ENCODE results near the gene RYR1.
"Not testable (repeated sequence)": the region's sequence is repeated elsewhere in the genome, so short reads cannot be mapped to it uniquely, and the experiment has no call there.

Gene RYR1

GRCh38 chr19:38464421-38465082 lies 31.1 kb downstream of the RYR1 start:
- DNase-seq, result no peak

GRCh38 chr19:38466050-38466449 lies 32.6 kb downstream of the RYR1 start:
- no peak for DNase-seq

- no peak for DNase-seq
Measured at GRCh38 chr19:38467541-38468525, 34.3 kb downstream of the RYR1 start.

- DNase-seq, result no peak
Measured at GRCh38 chr19:38469151-38469550, 35.7 kb downstream of the RYR1 start.

- DNase-seq, result no peak
Measured at GRCh38 chr19:38470788-38471480, 37.4 kb downstream of the RYR1 start.

GRCh38 chr19:38472725-38473124 lies 39.2 kb downstream of the RYR1 start:
- DNase-seq, result not testable (repeated sequence)

GRCh38 chr19:38473201-38473600 lies 39.7 kb downstream of the RYR1 start:
- DNase-seq, result no peak

- DNase-seq, result no peak
Measured at GRCh38 chr19:38475176-38475575, 41.7 kb downstream of the RYR1 start.

GRCh38 chr19:38478273-38478971 lies 44.9 kb downstream of the RYR1 start:
- no peak for DNase-seq

- DNase-seq, result no peak
Measured at GRCh38 chr19:38482496-38482895, 49.0 kb downstream of the RYR1 start.

GRCh38 chr19:38483016-38483630 lies 49.6 kb downstream of the RYR1 start:
- DNase-seq, result no peak

- DNase-seq, result no peak
Measured at GRCh38 chr19:38484747-38485146, 51.3 kb downstream of the RYR1 start.

- no peak for DNase-seq
Measured at GRCh38 chr19:38485541-38486285, 52.2 kb downstream of the RYR1 start.

GRCh38 chr19:38486731-38487336 lies 53.3 kb downstream of the RYR1 start:
- no peak for DNase-seq

GRCh38 chr19:38488096-38488495 lies 54.6 kb downstream of the RYR1 start:
- DNase-seq, result no peak

GRCh38 chr19:38488776-38489481 lies 55.4 kb downstream of the RYR1 start:
- no peak for DNase-seq

- no peak for DNase-seq
Measured at GRCh38 chr19:38490861-38491260, 57.4 kb downstream of the RYR1 start.

- no peak for DNase-seq
Measured at GRCh38 chr19:38492181-38492813, 58.8 kb downstream of the RYR1 start.

- no peak for DNase-seq
Measured at GRCh38 chr19:38494379-38494778, 60.9 kb downstream of the RYR1 start.

GRCh38 chr19:38495375-38495774 lies 61.9 kb downstream of the RYR1 start:
- not testable (repeated sequence) for DNase-seq
